ENCODE measurements around the gene CC2D2A. TPM values are rescaled to one million over a fixed set of nuclear protein-coding genes. Genes with fewer than 3 reads are reported as not detected.

Gene CC2D2A
- total and polyA plus RNA-seq, 4 donors: 9.2 to 63.7 (median 24.8) TPM

- H3K9ac ChIP-seq (ENCODE audit: insufficient read depth in 1 of 2, low read length in 2 of 2): no peak overlapping the region
- peaks cover 0 to 9% (median 0%) of the 10 kb centered on the region in 5 donors for H3K4me1 ChIP-seq (ENCODE audit: control insufficient read depth in 5 of 5, insufficient read depth in 5 of 5, low read length in 5 of 5)
- H3K36me3 ChIP-seq (ENCODE audit: control insufficient read depth in 4 of 4, insufficient read depth in 4 of 4, low read length in 4 of 4): peaks cover 0 to 35% (median 15%) of the 10 kb centered on the region in 4 donors
- H3K4me3 ChIP-seq: no peak overlapping the region
- H3K27ac ChIP-seq (ENCODE audit: low read depth in 1 of 2, low read length in 1 of 2): no peak overlapping the region
- peaks cover 0 to 4% (median 0%) of the 10 kb centered on the region in 4 donors for H3K9me3 ChIP-seq (ENCODE audit: control insufficient read depth in 4 of 4, insufficient read depth in 3 of 4, low read length in 3 of 4)
- WGBS, 2 donors: 95 to 96% methylated on average over 2 of the region's 2 CpGs
- no peaks in the 10 kb centered on the region for H3K27me3 ChIP-seq (ENCODE audit: control insufficient read depth in 3 of 3, insufficient read depth in 3 of 3, low read length in 2 of 3)
- TF ChIP-seq, protein P1, sequence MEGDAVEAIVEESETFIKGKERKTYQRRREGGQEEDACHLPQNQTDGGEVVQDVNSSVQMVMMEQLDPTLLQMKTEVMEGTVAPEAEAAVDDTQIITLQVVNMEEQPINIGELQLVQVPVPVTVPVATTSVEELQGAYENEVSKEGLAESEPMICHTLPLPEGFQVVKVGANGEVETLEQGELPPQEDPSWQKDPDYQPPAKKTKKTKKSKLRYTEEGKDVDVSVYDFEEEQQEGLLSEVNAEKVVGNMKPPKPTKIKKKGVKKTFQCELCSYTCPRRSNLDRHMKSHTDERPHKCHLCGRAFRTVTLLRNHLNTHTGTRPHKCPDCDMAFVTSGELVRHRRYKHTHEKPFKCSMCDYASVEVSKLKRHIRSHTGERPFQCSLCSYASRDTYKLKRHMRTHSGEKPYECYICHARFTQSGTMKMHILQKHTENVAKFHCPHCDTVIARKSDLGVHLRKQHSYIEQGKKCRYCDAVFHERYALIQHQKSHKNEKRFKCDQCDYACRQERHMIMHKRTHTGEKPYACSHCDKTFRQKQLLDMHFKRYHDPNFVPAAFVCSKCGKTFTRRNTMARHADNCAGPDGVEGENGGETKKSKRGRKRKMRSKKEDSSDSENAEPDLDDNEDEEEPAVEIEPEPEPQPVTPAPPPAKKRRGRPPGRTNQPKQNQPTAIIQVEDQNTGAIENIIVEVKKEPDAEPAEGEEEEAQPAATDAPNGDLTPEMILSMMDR (IDR thresholded peaks at IDR 0.05; ENCODE audit: control extremely low read depth, extremely low read depth): no peak
- no peak for DNase-seq
- no peak for ATAC-seq (ENCODE audit: insufficient read depth, low FRiP score)
These were observed 12.5 kb downstream of the CC2D2A start for GRCh38 chr4:15481961-15482745.

- Histone ChIP-seq H3K4me1 (ENCODE audit: control insufficient read depth in 5 of 5, insufficient read depth in 5 of 5, low read length in 5 of 5) (peaks cover 0 to 9% (median 0%) of the 10 kb centered on the region in 5 donors), H3K9ac (ENCODE audit: insufficient read depth in 1 of 2, low read length in 2 of 2) (no peak overlapping the region), H3K9me3 (ENCODE audit: control insufficient read depth in 4 of 4, insufficient read depth in 3 of 4, low read length in 3 of 4) (peaks cover 0 to 8% (median 0%) of the 10 kb centered on the region in 4 donors), H3K27ac (ENCODE audit: low read depth in 1 of 2, low read length in 1 of 2) (no peak overlapping the region), H3K36me3 (ENCODE audit: control insufficient read depth in 4 of 4, insufficient read depth in 4 of 4, low read length in 4 of 4) (peaks cover 0 to 32% (median 15%) of the 10 kb centered on the region in 4 donors), H3K27me3 (ENCODE audit: control insufficient read depth in 3 of 3, insufficient read depth in 3 of 3, low read length in 2 of 3) (no peaks in the 10 kb centered on the region), H3K4me3 (no peak overlapping the region)
- WGBS, 2 donors: 75 to 84% methylated on average over 2 of the region's 2 CpGs
- no peak for DNase-seq
- ATAC-seq (ENCODE audit: insufficient read depth, low FRiP score): no peak
- TF ChIP-seq, protein P1 (IDR thresholded peaks at IDR 0.05; ENCODE audit: control extremely low read depth, extremely low read depth): no peak
These were observed 13.2 kb downstream of the CC2D2A start for GRCh38 chr4:15482842-15483241.

DNA sequence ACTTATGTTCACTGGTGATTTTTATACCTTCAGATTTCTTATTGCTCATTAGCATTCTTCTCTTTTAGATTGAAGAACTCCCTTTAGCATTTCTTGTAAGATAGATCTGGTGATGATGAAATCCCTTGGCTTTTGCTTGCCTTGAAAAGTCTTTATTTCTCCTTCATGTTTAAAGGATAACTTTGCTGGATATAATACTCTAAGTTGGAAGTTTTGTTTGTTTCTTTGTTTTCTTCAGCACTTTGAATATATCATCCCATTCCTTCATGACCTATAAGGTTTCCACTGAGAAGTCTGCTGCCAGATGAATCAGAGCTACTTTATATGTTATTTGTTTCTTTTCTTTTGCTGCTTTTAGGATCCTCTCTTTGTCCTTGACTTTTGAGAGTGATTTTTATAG is 18.5 kb downstream of the CC2D2A start:
- ATAC-seq (ENCODE audit: insufficient read depth, low FRiP score) (no peak), DNase-seq (no peak)
- H3K27me3 ChIP-seq (ENCODE audit: control insufficient read depth in 3 of 3, insufficient read depth in 3 of 3, low read length in 2 of 3): no peaks in the 10 kb centered on the region
- no peaks in the 10 kb centered on the region for H3K4me1 ChIP-seq (ENCODE audit: control insufficient read depth in 5 of 5, insufficient read depth in 5 of 5, low read length in 5 of 5)
- peaks cover 0 to 32% (median 11%) of the 10 kb centered on the region in 4 donors for H3K36me3 ChIP-seq (ENCODE audit: control insufficient read depth in 4 of 4, insufficient read depth in 4 of 4, low read length in 4 of 4)
- no peak overlapping the region for H3K9ac ChIP-seq (ENCODE audit: insufficient read depth in 1 of 2, low read length in 2 of 2)
- H3K27ac ChIP-seq (ENCODE audit: low read depth in 1 of 2, low read length in 1 of 2): no peak overlapping the region
- H3K4me3 ChIP-seq: no peak overlapping the region
- H3K9me3 ChIP-seq (ENCODE audit: control insufficient read depth in 4 of 4, insufficient read depth in 3 of 4, low read length in 3 of 4): peaks cover 0 to 14% (median 1%) of the 10 kb centered on the region in 4 donors
- TF ChIP-seq, protein P1 (IDR thresholded peaks at IDR 0.05; ENCODE audit: control extremely low read depth, extremely low read depth): no peak

All from lung (tissue), 12 donors.